MCF 10A (cell line): ENCODE data around the gene DOK4. TPM values are rescaled to one million over a fixed set of nuclear protein-coding genes. Genes with fewer than 3 reads are reported as not detected.

Source experiments
- BruUV-seq: library from RNA; stranded (reverse); fragments of 400-500 nt; replicated peaks from 2 replicates; lab custom pipeline; 2021; lab: Mats Ljungman, UMichigan
- CTCF ChIA-PET: fragments of 300-600 bp; sonication (Branson Sonifier 250); formaldehyde crosslinking; extraction: SDS; loops from one replicate; lab custom pipeline; 2021; ENCODE audit warnings: antibody characterized with exemption, inconsistent platforms; lab: Yijun Ruan, JAX
- POLR2A ChIA-PET: fragments of 300-600, 350-650 bp; sonication (Branson Sonifier 250); formaldehyde crosslinking; extraction: SDS; loops from one replicate; lab custom pipeline; 2020; ENCODE audit warnings: antibody characterized with exemption, inconsistent platforms; lab: Yijun Ruan, JAX
- DNase-seq: peaks from one replicate; pipeline ENCODE4 v3.0.0-alpha.2; 2018; ENCODE audit not compliant: unreplicated experiment
- H3K27ac Mint-ChIP-seq: one replicate; pipeline ENCODE4 v1.8.0; 2022; ENCODE audit warnings: mild to moderate bottlenecking, low read depth, mixed read lengths; ENCODE audit not compliant: unreplicated experiment
- H3K27me3 Mint-ChIP-seq: one replicate; pipeline ENCODE4 v1.8.0; 2022; ENCODE audit warnings: mixed read lengths; ENCODE audit not compliant: insufficient read depth, unreplicated experiment
- H3K36me3 Mint-ChIP-seq: one replicate; pipeline ENCODE4 v1.8.0; 2022; ENCODE audit warnings: mild to moderate bottlenecking, moderate library complexity, mixed read lengths; ENCODE audit not compliant: insufficient read depth, unreplicated experiment
- H3K4me1 Mint-ChIP-seq: one replicate; pipeline ENCODE4 v1.8.0; 2022; ENCODE audit warnings: mixed read lengths; ENCODE audit not compliant: insufficient read depth, unreplicated experiment
- H3K4me3 Mint-ChIP-seq: one replicate; pipeline ENCODE4 v1.8.0; 2022; ENCODE audit warnings: mild to moderate bottlenecking, moderate library complexity, mixed read lengths; ENCODE audit not compliant: unreplicated experiment
- H3K9me3 Mint-ChIP-seq: one replicate; pipeline ENCODE4 v1.8.0; 2022; ENCODE audit warnings: mixed read lengths; ENCODE audit not compliant: unreplicated experiment
- intact Hi-C: fragments of 100-400 bp; cut with micrococcal nuclease; formaldehyde crosslinking; loops from 2 replicates; pipeline ENCODE4 v1.14.1; 2022
- total RNA-seq: library from RNA; stranded (reverse); gene quantifications from 2 replicates; pipeline ENCODE4 v1.2.3, GENCODE V29; 2022
- TF ChIP-seq, protein P1 (sequence below): fragments of 200-600 bp; IDR thresholded peaks from one replicate; pipeline ENCODE4 v1.8.0; 2022; ENCODE audit warnings: antibody characterized with exemption, mild to moderate bottlenecking; ENCODE audit not compliant: unreplicated experiment

The DOK4 gene
- total RNA-seq, 1 experiment from 2014 or later = 6.4 TPM

DNA sequence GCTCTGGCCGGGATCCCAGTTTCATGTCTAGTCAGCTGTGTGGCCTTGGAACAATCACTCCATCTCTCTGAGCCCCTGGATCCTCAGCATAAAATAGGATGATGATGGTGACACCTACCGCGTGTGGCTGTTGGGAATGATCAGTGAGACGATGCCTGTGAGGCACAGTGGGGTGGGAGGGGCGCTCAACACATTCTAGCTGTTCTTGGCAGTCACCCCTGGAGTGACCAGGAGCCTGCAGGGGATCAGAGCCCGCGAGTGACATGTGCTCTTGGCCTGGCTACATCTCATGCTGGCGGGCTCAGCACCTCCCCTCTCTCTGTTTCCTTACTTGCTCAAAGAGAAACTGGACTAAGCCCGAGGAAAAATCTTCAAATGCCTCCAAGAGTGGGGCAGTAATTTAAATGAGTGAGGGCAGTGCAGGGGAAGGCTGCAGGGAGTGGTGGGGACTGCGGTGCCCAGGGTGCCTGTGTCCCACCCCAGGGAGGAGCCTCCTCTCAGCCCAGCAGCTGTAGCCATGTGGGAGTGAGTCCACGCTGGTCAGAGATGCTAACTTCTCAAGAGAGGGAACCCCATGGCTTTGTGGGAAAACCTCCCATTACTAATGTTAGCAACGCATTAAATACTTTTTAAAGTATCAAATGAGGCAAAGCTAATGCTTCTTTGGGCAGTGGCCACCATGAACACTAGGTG is 23.1 kb upstream of the DOK4 start:
- intact Hi-C loops = no loop called here
- no TSS peak for BruUV-seq
- Mint-ChIP-seq H3K4me3 (no peak overlapping the region), H3K36me3 (peaks cover 7% of the 10 kb centered on the region), H3K4me1 (no peaks in the 10 kb centered on the region), H3K27ac (no peak overlapping the region), H3K27me3 (peaks cover 16% of the 10 kb centered on the region), H3K9me3 (no peaks in the 10 kb centered on the region)
- DNase-seq = no peak
- POLR2A ChIA-PET = no interaction called here
- CTCF ChIA-PET = interaction anchor here (0.7 to 3.2 kb wide), 2 partner anchors 11 to 182 kb away, joined by 3 to 20 read pairs; no protein-coding TSS in a partner anchor
- TF ChIP-seq, protein P1, sequence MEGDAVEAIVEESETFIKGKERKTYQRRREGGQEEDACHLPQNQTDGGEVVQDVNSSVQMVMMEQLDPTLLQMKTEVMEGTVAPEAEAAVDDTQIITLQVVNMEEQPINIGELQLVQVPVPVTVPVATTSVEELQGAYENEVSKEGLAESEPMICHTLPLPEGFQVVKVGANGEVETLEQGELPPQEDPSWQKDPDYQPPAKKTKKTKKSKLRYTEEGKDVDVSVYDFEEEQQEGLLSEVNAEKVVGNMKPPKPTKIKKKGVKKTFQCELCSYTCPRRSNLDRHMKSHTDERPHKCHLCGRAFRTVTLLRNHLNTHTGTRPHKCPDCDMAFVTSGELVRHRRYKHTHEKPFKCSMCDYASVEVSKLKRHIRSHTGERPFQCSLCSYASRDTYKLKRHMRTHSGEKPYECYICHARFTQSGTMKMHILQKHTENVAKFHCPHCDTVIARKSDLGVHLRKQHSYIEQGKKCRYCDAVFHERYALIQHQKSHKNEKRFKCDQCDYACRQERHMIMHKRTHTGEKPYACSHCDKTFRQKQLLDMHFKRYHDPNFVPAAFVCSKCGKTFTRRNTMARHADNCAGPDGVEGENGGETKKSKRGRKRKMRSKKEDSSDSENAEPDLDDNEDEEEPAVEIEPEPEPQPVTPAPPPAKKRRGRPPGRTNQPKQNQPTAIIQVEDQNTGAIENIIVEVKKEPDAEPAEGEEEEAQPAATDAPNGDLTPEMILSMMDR = no peak

DNA sequence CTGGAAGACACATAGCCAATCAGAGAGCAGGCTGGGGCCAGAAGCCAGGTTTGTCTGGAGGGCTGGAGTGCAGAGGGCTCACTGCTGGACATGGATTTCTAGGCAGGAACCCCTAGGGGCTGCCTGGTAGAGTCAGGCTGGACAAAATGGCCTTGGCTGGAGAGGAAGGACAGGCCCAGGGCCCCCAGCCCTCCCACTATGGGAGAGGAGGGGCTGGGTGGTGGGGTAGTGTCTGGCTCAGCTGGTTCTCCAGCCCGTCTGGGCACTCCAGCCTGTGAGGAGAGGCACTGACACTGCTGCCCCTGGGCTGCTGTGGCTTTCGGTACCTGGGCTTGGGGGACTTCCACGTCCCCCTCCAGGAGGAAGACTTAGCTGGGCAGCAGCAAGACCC is 21.7 kb upstream of the DOK4 start:
- H3K36me3 Mint-ChIP-seq = peaks cover 5% of the 10 kb centered on the region
- no peaks in the 10 kb centered on the region for H3K4me1 Mint-ChIP-seq
- no peaks in the 10 kb centered on the region for H3K9me3 Mint-ChIP-seq
- intact Hi-C loops = no loop called here
- no peak overlapping the region for H3K27ac Mint-ChIP-seq
- H3K27me3 Mint-ChIP-seq = peaks cover 16% of the 10 kb centered on the region
- ChIA-PET POLR2A (no interaction called here), CTCF (interaction anchor here (0.6 to 1.1 kb wide), 2 partner anchors 12 to 22 kb away, joined by 4 read pairs; no protein-coding TSS in a partner anchor)
- no TSS peak for BruUV-seq
- DNase-seq = no peak
- TF ChIP-seq, protein P1 = no peak
- no peak overlapping the region for H3K4me3 Mint-ChIP-seq

DNA sequence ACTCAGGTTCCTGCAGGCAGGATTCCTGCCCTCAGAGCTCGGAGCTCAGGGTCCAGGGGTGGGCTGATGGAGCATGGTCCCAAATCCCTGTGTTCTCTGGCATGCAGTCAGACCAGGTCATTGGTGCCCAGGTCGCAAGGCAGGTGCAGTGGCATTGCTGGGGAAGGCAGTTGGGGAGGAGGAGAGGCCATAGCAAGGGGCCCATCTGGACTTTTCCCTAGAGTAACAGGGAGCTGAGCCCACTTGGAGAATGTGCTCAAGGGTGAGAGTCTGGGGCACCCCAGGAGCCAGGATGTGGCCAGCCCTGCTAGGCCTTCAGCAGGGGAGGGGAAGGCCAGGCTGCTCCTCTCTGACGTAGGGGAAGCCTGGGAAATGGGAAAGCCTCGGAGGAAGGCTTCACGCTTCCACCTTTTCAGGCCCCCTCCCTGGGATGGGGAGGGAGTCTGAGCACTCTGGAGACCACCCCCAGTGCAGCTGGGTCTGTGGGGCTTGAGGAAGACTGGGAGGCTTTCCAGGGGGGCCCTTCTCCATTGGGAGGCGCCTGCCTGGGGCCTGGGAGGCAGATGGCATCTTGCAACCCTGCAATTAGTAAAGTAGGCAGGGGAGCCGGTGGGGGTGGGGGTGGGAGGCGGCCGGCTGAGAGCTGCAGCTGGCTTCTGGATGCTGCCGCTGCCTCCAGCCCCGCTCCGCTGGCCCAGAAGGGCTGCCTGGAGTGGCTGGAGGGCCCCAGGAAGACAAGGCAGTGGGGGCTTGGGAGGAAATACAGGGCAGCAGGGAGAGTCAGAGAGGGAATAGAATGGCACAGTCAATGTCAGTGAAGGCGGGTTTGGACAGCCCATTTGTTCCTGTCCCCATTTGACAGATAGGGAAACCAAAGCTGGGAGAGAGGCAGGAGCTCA is 21.1 kb upstream of the DOK4 start:
- DNase-seq = no peak
- BruUV-seq = no TSS peak
- Mint-ChIP-seq H3K27ac (no peak overlapping the region), H3K4me1 (no peaks in the 10 kb centered on the region), H3K27me3 (peaks cover 16% of the 10 kb centered on the region), H3K36me3 (no peaks in the 10 kb centered on the region), H3K4me3 (no peak overlapping the region), H3K9me3 (no peaks in the 10 kb centered on the region)
- intact Hi-C loops = no loop called here
- ChIA-PET CTCF (interaction anchor here (0.6 to 1.1 kb wide), 2 partner anchors 12 to 23 kb away, joined by 4 read pairs; no protein-coding TSS in a partner anchor), POLR2A (no interaction called here)
- TF ChIP-seq, protein P1 = no peak

DNA sequence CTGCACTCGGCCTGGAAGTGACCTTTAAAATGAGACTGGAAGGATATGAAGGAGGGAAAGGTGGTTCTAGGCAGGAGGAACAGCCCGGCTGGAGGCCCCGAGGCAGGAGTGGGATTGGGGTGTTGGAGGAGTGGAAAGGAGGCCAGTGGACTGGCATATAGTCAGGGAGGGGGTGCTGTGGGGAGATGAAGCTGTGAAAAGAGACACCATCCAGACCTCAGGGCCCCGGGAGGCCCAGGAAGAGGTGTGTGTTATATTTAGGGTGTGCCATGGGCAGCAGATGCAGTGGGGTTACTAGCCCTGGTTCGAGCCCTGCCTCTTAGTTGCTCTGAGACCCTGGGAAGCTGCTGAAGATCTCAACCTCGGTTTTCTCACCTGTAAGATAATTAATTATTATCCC is 18.9 kb upstream of the DOK4 start:
- CTCF ChIA-PET = interaction anchor here (0.8 to 1.7 kb wide), 3 partner anchors 15 to 86 kb away, joined by 3 to 6 read pairs (median 4); no protein-coding TSS in a partner anchor
- Mint-ChIP-seq H3K27me3 (peaks cover 16% of the 10 kb centered on the region), H3K4me3 (no peak overlapping the region), H3K9me3 (no peaks in the 10 kb centered on the region), H3K4me1 (no peaks in the 10 kb centered on the region), H3K36me3 (no peaks in the 10 kb centered on the region), H3K27ac (no peak overlapping the region)
- BruUV-seq = no TSS peak
- POLR2A ChIA-PET = interaction anchor here (0.7 kb wide), 1 partner anchor 221 kb away, joined by 3 read pairs; no protein-coding TSS in a partner anchor
- intact Hi-C loops = no loop called here
- TF ChIP-seq, protein P1 = no peak
- DNase-seq = no peak
